GM12801 (cell line): Measurements from ENCODE around the gene SYT2.

Experiments
- CTCF ChIP-seq: IDR thresholded peaks from one replicate; pipeline ENCODE4 v1.5.1; 2011; ENCODE audit warnings: control low read depth; ENCODE audit not compliant: insufficient read length; ENCODE audit errors: extremely low read depth

Gene SYT2

GRCh38 chr1:202689493-202690342 is 20.5 kb downstream of the SYT2 start:
- no peak for TF ChIP-seq CTCF

- TF ChIP-seq CTCF = no peak
Measured at GRCh38 chr1:202689082-202689481, 21.2 kb downstream of the SYT2 start.

- no peak for TF ChIP-seq CTCF
Measured at GRCh38 chr1:202688401-202688800, 21.9 kb downstream of the SYT2 start.

GRCh38 chr1:202687798-202688197 is 22.5 kb downstream of the SYT2 start:
- TF ChIP-seq CTCF = no peak

- TF ChIP-seq CTCF = no peak
Measured at GRCh38 chr1:202687370-202687769, 22.9 kb downstream of the SYT2 start.

- no peak for TF ChIP-seq CTCF
Measured at GRCh38 chr1:202685641-202686040, 24.6 kb downstream of the SYT2 start.

GRCh38 chr1:202684716-202685115 is 25.5 kb downstream of the SYT2 start:
- no peak for TF ChIP-seq CTCF
